Heart left ventricle (tissue), 16 donors: Measurements from ENCODE around the gene SLC39A11. TPM values are rescaled to one million over a fixed set of nuclear protein-coding genes. Genes with fewer than 3 reads are reported as not detected.

Source experiments
- ATAC-seq, 4 donors: fragments of 200-7000 bp; cut with Tn5 transposase; one replicate each; pipeline ENCODE4 v1.9.1; 2020 to 2022; ENCODE audit warnings: moderate library complexity in 4 of 4, mild to moderate bottlenecking in 3 of 4, moderate number of reproducible peaks in 1 of 4
- DNase-seq, 5 donors: peaks; one replicate each; pipeline ENCODE4 v3.0.0-alpha.2; 2020
- H3K27ac ChIP-seq, 12 donors: fragments of 200-600 bp; sonication (generic) in 4 of 12; one replicate each; pipeline versions ENCODE4 v1.5.0 to v1.8.0; 2016 to 2022; ENCODE audit warnings: mild to moderate bottlenecking in 2 of 12
- H3K27me3 ChIP-seq, 9 donors: fragments of 200-600 bp; sonication (generic) in 2 of 9; one replicate each; pipeline versions ENCODE4 v1.5.1 to v1.8.0; 2016 to 2022; ENCODE audit warnings: mild to moderate bottlenecking in 3 of 9
- H3K36me3 ChIP-seq, 9 donors: fragments of 200-600 bp; sonication (generic) in 2 of 9; one replicate each; pipeline versions ENCODE4 v1.5.0 to v1.8.0; 2018 to 2022; ENCODE audit warnings: mild to moderate bottlenecking in 2 of 9
- H3K4me1 ChIP-seq, 12 donors: fragments of 200-600 bp; sonication (generic) in 4 of 12; one replicate each; pipeline versions ENCODE4 v1.5.0 to v1.8.0; 2016 to 2022; ENCODE audit warnings: mild to moderate bottlenecking in 3 of 12
- H3K4me3 ChIP-seq, 12 donors: fragments of 200-600 bp; sonication (generic) in 4 of 12; one replicate each; pipeline versions ENCODE4 v1.5.0 to v1.8.0; 2017 to 2022; ENCODE audit warnings: mild to moderate bottlenecking in 9 of 12, moderate library complexity in 4 of 12
- H3K9me3 ChIP-seq, 12 donors: fragments of 200-600 bp; sonication (generic) in 4 of 12; one replicate each; pipeline versions ENCODE4 v1.5.0 to v1.8.0; 2016 to 2022; ENCODE audit warnings: mild to moderate bottlenecking in 1 of 12
- POLR2A ChIP-seq, 2 donors: fragments of 450-650 bp; IDR thresholded peaks; one replicate each; pipeline ENCODE4 v1.6.1; 2017; ENCODE audit warnings: antibody characterized with exemption in 2 of 2, mild to moderate bottlenecking in 2 of 2, moderate library complexity in 2 of 2
- WGBS, 4 donors: extraction: QIAGEN DNeasy Blood & Tissue Kit in 2 of 4; methylation state at CpG; one replicate each; pipeline versions ENCODE4 v1.1.5 to v1.1.7; 2013 to 2018; 5-methylcytosine and 5-hydroxymethylcytosine counted together
- intact Hi-C, 10 donors: fragments of 100-400 bp; cut with DNase I; formaldehyde crosslinking; loops; one replicate each; pipeline versions ENCODE4 v1.11.1 to v1.14.2; 2022
- polyA plus RNA-seq, 2 donors: library from polyadenylated mRNA; stranded (reverse); fragments of 200-250 nt; gene quantifications; one replicate each; pipeline ENCODE4 v1.2.3, GENCODE V29; 2013
- total RNA-seq, 9 donors: library from RNA; depleted of rRNA in 2 of 9; stranded (reverse); fragments of >200 nt in 2 of 9; fragmentation: NEBNext Ultra II Directional in 3 of 9; extraction: Animal tissue kit (Norgen Biotek cat#: 25700) in 3 of 9; gene quantifications; one replicate each; pipeline versions ENCODE4 v1.1.0 to v1.2.4, GENCODE V29; 2016 to 2023
- TF ChIP-seq, protein P1 (sequence below), 12 donors: fragments of 200-600 bp; sonication (generic) in 4 of 12; IDR thresholded peaks; one replicate each; pipeline versions ENCODE4 v1.5.0 to v1.8.0; 2018 to 2022; ENCODE audit warnings: antibody characterized with exemption in 12 of 12, mild to moderate bottlenecking in 5 of 12
- donor health status: ischemic (EF 13 %, LVEDD 7.1; RV severe dilation, severe dysfunction).
- donor health status: healthy with polysubstance abuse.
- donor health status: DM: no; HTN: yes; CAD: no.
- donor health status: DM: no; HTN: no; CAD: no.
- donor health status: ischemic (EF 25% LVEDD 6.9; RV normal size, moderate dysfunction).
- donor health status: ischemic (EF 25% LVEDD 5.7; RV mildly dilated, moderate dysfunction).
- donor health status: healthy.
- donor health status: DM: yes; HTN: yes; CAD: no.
- donor health status: ischemic (EF 35%, LVEDD 5.7; RV mildly dilated, moderate dysfunction).
- donor health status: nonischemic (EF 11% LVEDD 7.7; RV severe dilation, severe dysfunction).
- donor health status: DM: yes; HTN: yes; CAD: no.
- donor health status: PGD.
- donor health status: ischemic (EF 29% LVEDD 5.4; RV normal size, mild dysfunction).
- donor health status: nonischemic (EF 23%, LVEDD 6.1; RV moderate dilation, normal function).

SLC39A11 gene
- total and polyA plus RNA-seq, 11 donors = 2.5 to 23.3 (median 8.4) TPM

DNA sequence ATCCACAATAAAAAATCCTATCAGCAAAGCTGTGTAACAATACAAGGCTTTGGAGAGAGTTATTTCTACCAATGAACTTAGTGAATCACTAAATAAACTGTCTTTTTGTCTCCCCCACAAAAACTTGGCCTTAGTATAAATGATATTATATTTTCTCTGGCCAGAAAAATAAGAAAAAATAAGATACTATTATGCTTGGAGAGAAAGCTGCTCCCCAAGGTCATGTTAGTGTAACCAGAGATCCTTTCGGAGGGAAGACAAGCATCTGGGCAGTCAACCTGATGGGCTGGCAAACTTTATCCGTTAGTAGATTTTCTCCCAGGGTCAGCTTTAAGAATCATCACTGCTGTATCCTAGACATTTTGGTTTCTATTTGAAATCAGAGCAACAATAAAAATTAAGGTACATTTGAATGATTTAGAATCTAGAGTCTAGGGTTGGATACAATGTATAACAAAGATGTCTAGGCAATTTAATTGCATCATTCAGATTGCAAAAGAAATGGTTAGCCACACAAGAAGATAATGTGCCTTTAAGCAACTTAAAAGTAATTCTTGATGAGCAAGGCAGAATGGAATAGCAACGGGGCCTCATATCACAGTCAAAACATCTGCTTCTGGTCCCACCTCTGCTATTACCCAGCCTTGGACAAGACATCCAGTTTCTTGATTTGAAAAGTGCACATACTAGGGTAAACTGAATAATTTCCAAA lies 280.4 kb downstream of the SLC39A11 start:
- 78 to 84% (median 81%) methylated on average over 3 of the region's 3 CpGs for WGBS, 4 donors
- H3K36me3 ChIP-seq = peaks cover 0 to 18% (median 0%) of the 10 kb centered on the region in 9 donors
- DNase-seq (no peak), ATAC-seq (no peak)
- TF ChIP-seq POLR2A (IDR thresholded peaks at IDR 0.05) = no peak
- TF ChIP-seq, protein P1, sequence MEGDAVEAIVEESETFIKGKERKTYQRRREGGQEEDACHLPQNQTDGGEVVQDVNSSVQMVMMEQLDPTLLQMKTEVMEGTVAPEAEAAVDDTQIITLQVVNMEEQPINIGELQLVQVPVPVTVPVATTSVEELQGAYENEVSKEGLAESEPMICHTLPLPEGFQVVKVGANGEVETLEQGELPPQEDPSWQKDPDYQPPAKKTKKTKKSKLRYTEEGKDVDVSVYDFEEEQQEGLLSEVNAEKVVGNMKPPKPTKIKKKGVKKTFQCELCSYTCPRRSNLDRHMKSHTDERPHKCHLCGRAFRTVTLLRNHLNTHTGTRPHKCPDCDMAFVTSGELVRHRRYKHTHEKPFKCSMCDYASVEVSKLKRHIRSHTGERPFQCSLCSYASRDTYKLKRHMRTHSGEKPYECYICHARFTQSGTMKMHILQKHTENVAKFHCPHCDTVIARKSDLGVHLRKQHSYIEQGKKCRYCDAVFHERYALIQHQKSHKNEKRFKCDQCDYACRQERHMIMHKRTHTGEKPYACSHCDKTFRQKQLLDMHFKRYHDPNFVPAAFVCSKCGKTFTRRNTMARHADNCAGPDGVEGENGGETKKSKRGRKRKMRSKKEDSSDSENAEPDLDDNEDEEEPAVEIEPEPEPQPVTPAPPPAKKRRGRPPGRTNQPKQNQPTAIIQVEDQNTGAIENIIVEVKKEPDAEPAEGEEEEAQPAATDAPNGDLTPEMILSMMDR (IDR thresholded peaks at IDR 0.05) = no peak
- intact Hi-C loops = no loop called here
- H3K9me3 ChIP-seq = peaks cover 0 to 19% (median 8%) of the 10 kb centered on the region in 12 donors
- no peaks in the 10 kb centered on the region for H3K4me1 ChIP-seq
- H3K27me3 ChIP-seq = no peaks in the 10 kb centered on the region
- no peak overlapping the region for H3K4me3 ChIP-seq
- no peak overlapping the region for H3K27ac ChIP-seq

DNA sequence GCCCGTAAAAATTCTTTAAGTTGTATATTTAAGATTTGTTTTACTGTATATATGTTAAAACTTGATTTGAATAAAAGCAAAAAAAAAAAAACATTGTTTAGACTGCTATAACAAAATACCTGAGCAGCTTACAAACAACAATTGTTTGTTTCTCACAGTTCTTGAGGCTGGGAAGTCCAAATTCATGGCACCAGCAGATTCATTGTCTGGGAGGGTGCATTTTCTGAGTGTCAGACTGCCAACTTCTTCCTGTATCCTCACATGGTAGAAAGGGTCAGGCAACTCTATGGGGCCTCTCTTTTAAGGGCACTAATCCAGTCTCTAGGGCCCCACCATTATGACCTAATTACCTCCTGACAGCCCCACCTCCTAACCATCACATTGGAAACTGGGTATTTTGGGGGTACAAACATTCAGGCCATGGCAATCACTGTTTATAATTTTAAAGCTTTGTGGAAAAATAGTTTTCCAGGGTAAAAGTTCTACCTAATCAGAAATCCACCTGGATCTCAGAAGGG lies 281.4 kb downstream of the SLC39A11 start:
- Histone ChIP-seq H3K4me3 (no peak overlapping the region), H3K27ac (no peak overlapping the region), H3K27me3 (no peaks in the 10 kb centered on the region), H3K36me3 (peaks cover 0 to 16% (median 0%) of the 10 kb centered on the region in 9 donors), H3K9me3 (peaks cover 0 to 19% (median 8%) of the 10 kb centered on the region in 12 donors), H3K4me1 (no peaks in the 10 kb centered on the region)
- DNase-seq (no peak), ATAC-seq (no peak)
- WGBS, 4 donors = 97 to 100% (median 99%) methylated on average over 1 of the region's 1 CpG
- TF ChIP-seq, protein P1 (IDR thresholded peaks at IDR 0.05) = no peak
- TF ChIP-seq POLR2A (IDR thresholded peaks at IDR 0.05) = no peak
- intact Hi-C loops = no loop called here

DNA sequence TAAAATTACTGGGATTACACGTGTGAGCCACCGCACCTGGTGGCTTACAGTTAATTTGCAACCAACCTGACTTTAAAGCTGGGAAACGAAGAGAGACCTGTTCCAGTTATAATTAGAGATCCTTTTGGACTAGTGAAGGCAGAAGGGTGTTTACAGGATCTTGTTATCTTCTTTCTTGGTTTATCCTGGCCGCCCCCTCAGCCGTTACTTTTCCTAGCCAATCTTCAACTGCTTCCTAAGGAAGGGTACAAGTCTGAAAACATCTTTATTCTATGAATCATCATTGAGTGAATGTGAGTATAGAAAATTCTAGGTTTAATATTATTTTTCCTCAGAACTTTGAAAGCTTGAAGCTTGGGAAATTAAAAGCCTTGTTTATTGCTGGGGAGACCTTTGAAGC lies 286.5 kb downstream of the SLC39A11 start:
- no peak for TF ChIP-seq POLR2A (IDR thresholded peaks at IDR 0.05)
- TF ChIP-seq, protein P1 (IDR thresholded peaks at IDR 0.05) = no peak
- Histone ChIP-seq H3K4me3 (no peak overlapping the region), H3K27ac (no peak overlapping the region), H3K36me3 (no peaks in the 10 kb centered on the region), H3K4me1 (no peaks in the 10 kb centered on the region), H3K9me3 (peaks cover 0 to 13% (median 2%) of the 10 kb centered on the region in 12 donors), H3K27me3 (no peaks in the 10 kb centered on the region)
- 76 to 87% (median 81%) methylated on average over 5 of the region's 5 CpGs for WGBS, 4 donors
- ATAC-seq = no peak
- intact Hi-C loops = no loop called here
- DNase-seq = no peak

DNA sequence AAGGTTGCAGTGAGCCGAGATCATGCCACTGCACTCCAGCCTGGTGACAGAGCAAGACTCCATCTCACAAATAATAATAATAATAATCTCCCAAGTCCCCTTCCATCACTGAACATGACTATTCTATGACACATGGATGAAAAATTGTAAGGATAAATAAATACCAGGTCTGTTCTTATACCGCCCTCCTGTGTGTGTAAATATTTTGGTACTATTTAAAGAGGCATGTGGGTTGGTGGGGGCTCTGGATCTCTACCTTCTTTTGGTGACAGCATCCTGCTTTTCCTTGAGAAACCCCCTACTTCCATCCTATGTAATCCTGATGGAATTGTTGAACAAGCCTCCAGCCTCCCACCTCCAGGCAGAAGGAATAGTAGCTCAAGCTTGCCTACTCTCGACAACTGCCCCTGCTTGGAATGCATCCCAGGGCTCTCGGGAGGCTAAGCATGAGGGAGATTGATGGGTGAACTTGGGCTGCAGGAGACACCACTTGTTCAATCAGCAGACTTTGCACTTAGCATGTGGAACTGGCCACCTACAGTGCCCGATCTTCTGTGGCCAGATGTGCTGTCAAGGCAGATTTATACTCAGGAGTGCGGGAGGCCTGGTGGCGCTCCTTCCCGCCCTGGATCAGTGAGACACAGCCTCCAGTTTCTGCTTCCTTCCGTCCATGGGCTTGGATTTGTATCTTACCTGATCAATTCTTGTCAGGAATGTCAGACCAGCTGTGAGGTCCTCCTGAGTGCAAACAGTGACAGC lies 287.4 kb downstream of the SLC39A11 start:
- Histone ChIP-seq H3K27ac (no peak overlapping the region), H3K27me3 (no peaks in the 10 kb centered on the region), H3K36me3 (no peaks in the 10 kb centered on the region), H3K9me3 (peaks cover 0 to 14% (median under 1%) of the 10 kb centered on the region in 12 donors), H3K4me1 (no peaks in the 10 kb centered on the region), H3K4me3 (no peak overlapping the region)
- DNase-seq (no peak), ATAC-seq (no peak)
- TF ChIP-seq, protein P1 (IDR thresholded peaks at IDR 0.05) = no peak
- no peak for TF ChIP-seq POLR2A (IDR thresholded peaks at IDR 0.05)
- intact Hi-C loops = no loop called here
- 85 to 87% (median 86%) methylated on average over 9 of the region's 9 CpGs for WGBS, 4 donors
